PFSK-1 (cell line): ENCODE results near the gene RIPOR2.

Source experiments
- FOXP2 ChIP-seq: optimal IDR thresholded peaks from 2 replicates; pipeline ENCODE3; 2011; ENCODE audit warnings: borderline replicate concordance, control low read depth, inconsistent platforms; ENCODE audit not compliant: insufficient read depth; ENCODE audit errors: extremely low read length, extremely low read depth
- POLR2AphosphoS5 ChIP-seq: IDR thresholded peaks from 2 replicates; pipeline ENCODE4 v1.6.1; 2012; ENCODE audit warnings: low read depth, mild to moderate bottlenecking, control low read depth, low read length, moderate library complexity
- SIN3A ChIP-seq: IDR thresholded peaks from 2 replicates; pipeline ENCODE4 v1.6.1; 2012; ENCODE audit warnings: mild to moderate bottlenecking, low read length, moderate library complexity, borderline replicate concordance; ENCODE audit not compliant: insufficient read depth

- TF ChIP-seq SIN3A = no peak
- no peak for TF ChIP-seq POLR2AphosphoS5
- no peak for TF ChIP-seq FOXP2
These were observed 30.6 kb upstream of the RIPOR2 start for GRCh38 chr6:24966381-24966780.
